ENCODE data around the gene SLC44A1. TPM values are rescaled to one million over a fixed set of nuclear protein-coding genes. Genes with fewer than 3 reads are reported as not detected.

Gene SLC44A1
- total and polyA plus RNA-seq, 2 donors = 11.6 to 13.8 TPM

- Histone ChIP-seq H3K4me1 (ENCODE audit: control insufficient read depth in 2 of 2, insufficient read depth in 2 of 2, low read length in 2 of 2) (no peaks in the 10 kb centered on the region), H3K4me3 (ENCODE audit: low read length in 2 of 2) (no peak overlapping the region), H3K27ac (ENCODE audit: low read depth in 1 of 2, low read length in 1 of 2) (no peak overlapping the region), H3K27me3 (ENCODE audit: control insufficient read depth in 2 of 2, insufficient read depth in 1 of 2, low read length in 1 of 2) (no peaks in the 10 kb centered on the region), H3K36me3 (ENCODE audit: control insufficient read depth in 2 of 2, insufficient read depth in 2 of 2, low read length in 1 of 2) (peaks cover 0 to 13% of the 10 kb centered on the region in 2 donors), H3K9me3 (ENCODE audit: control insufficient read depth in 2 of 2, insufficient read depth in 1 of 2, low read length in 1 of 2) (no peaks in the 10 kb centered on the region)
- DNase-seq (ENCODE audit: low read depth in 6 of 9, low spot score in 9 of 9) = no peak
- 92% methylated on average over 1 of the region's 1 CpG for WGBS
These were observed 52.0 kb downstream of the SLC44A1 start for GRCh38 chr9:105296445-105296844.

GRCh38 chr9:105296877-105297287 is 52.4 kb downstream of the SLC44A1 start:
- peaks cover 0 to 13% of the 10 kb centered on the region in 2 donors for H3K36me3 ChIP-seq (ENCODE audit: control insufficient read depth in 2 of 2, insufficient read depth in 2 of 2, low read length in 1 of 2)
- no peak for DNase-seq (ENCODE audit: low read depth in 6 of 9, low spot score in 9 of 9)
- no peak overlapping the region for H3K4me3 ChIP-seq (ENCODE audit: low read length in 2 of 2)
- WGBS = 49% methylated on average over 2 of the region's 2 CpGs
- H3K4me1 ChIP-seq (ENCODE audit: control insufficient read depth in 2 of 2, insufficient read depth in 2 of 2, low read length in 2 of 2) = no peaks in the 10 kb centered on the region
- H3K27me3 ChIP-seq (ENCODE audit: control insufficient read depth in 2 of 2, insufficient read depth in 1 of 2, low read length in 1 of 2) = no peaks in the 10 kb centered on the region
- no peaks in the 10 kb centered on the region for H3K9me3 ChIP-seq (ENCODE audit: control insufficient read depth in 2 of 2, insufficient read depth in 1 of 2, low read length in 1 of 2)
- no peak overlapping the region for H3K27ac ChIP-seq (ENCODE audit: low read depth in 1 of 2, low read length in 1 of 2)

- Histone ChIP-seq H3K36me3 (ENCODE audit: control insufficient read depth in 2 of 2, insufficient read depth in 2 of 2, low read length in 1 of 2) (peaks cover 0 to 13% of the 10 kb centered on the region in 2 donors), H3K4me3 (ENCODE audit: low read length in 2 of 2) (no peak overlapping the region), H3K27me3 (ENCODE audit: control insufficient read depth in 2 of 2, insufficient read depth in 1 of 2, low read length in 1 of 2) (no peaks in the 10 kb centered on the region), H3K9me3 (ENCODE audit: control insufficient read depth in 2 of 2, insufficient read depth in 1 of 2, low read length in 1 of 2) (no peaks in the 10 kb centered on the region), H3K4me1 (ENCODE audit: control insufficient read depth in 2 of 2, insufficient read depth in 2 of 2, low read length in 2 of 2) (no peaks in the 10 kb centered on the region), H3K27ac (ENCODE audit: low read depth in 1 of 2, low read length in 1 of 2) (no peak overlapping the region)
- WGBS = 97% methylated on average over 14 of the region's 14 CpGs
- DNase-seq (ENCODE audit: low read depth in 6 of 9, low spot score in 9 of 9) = no peak
These were observed 53.1 kb downstream of the SLC44A1 start for GRCh38 chr9:105297442-105298075.

GRCh38 chr9:105299190-105299854 is 54.9 kb downstream of the SLC44A1 start:
- Histone ChIP-seq H3K36me3 (ENCODE audit: control insufficient read depth in 2 of 2, insufficient read depth in 2 of 2, low read length in 1 of 2) (peaks cover 0 to 13% of the 10 kb centered on the region in 2 donors), H3K27me3 (ENCODE audit: control insufficient read depth in 2 of 2, insufficient read depth in 1 of 2, low read length in 1 of 2) (no peaks in the 10 kb centered on the region), H3K9me3 (ENCODE audit: control insufficient read depth in 2 of 2, insufficient read depth in 1 of 2, low read length in 1 of 2) (no peaks in the 10 kb centered on the region), H3K4me3 (ENCODE audit: low read length in 2 of 2) (no peak overlapping the region), H3K27ac (ENCODE audit: low read depth in 1 of 2, low read length in 1 of 2) (no peak overlapping the region), H3K4me1 (ENCODE audit: control insufficient read depth in 2 of 2, insufficient read depth in 2 of 2, low read length in 2 of 2) (no peaks in the 10 kb centered on the region)
- no peak for DNase-seq (ENCODE audit: low read depth in 6 of 9, low spot score in 9 of 9)
- 90% methylated on average over 7 of the region's 7 CpGs for WGBS

GRCh38 chr9:105302728-105303127 is 58.3 kb downstream of the SLC44A1 start:
- H3K27ac ChIP-seq (ENCODE audit: low read depth in 1 of 2, low read length in 1 of 2) = no peak overlapping the region
- H3K36me3 ChIP-seq (ENCODE audit: control insufficient read depth in 2 of 2, insufficient read depth in 2 of 2, low read length in 1 of 2) = peaks cover 0 to 13% of the 10 kb centered on the region in 2 donors
- WGBS = over 99% methylated on average over 2 of the region's 2 CpGs
- no peak for DNase-seq (ENCODE audit: low read depth in 6 of 9, low spot score in 9 of 9)
- no peaks in the 10 kb centered on the region for H3K4me1 ChIP-seq (ENCODE audit: control insufficient read depth in 2 of 2, insufficient read depth in 2 of 2, low read length in 2 of 2)
- no peak overlapping the region for H3K4me3 ChIP-seq (ENCODE audit: low read length in 2 of 2)
- H3K27me3 ChIP-seq (ENCODE audit: control insufficient read depth in 2 of 2, insufficient read depth in 1 of 2, low read length in 1 of 2) = no peaks in the 10 kb centered on the region
- no peaks in the 10 kb centered on the region for H3K9me3 ChIP-seq (ENCODE audit: control insufficient read depth in 2 of 2, insufficient read depth in 1 of 2, low read length in 1 of 2)

GRCh38 chr9:105305856-105306255 is 61.4 kb downstream of the SLC44A1 start:
- 34% methylated on average over 1 of the region's 1 CpG for WGBS
- Histone ChIP-seq H3K27me3 (ENCODE audit: control insufficient read depth in 2 of 2, insufficient read depth in 1 of 2, low read length in 1 of 2) (no peaks in the 10 kb centered on the region), H3K4me3 (ENCODE audit: low read length in 2 of 2) (no peak overlapping the region), H3K4me1 (ENCODE audit: control insufficient read depth in 2 of 2, insufficient read depth in 2 of 2, low read length in 2 of 2) (no peaks in the 10 kb centered on the region), H3K36me3 (ENCODE audit: control insufficient read depth in 2 of 2, insufficient read depth in 2 of 2, low read length in 1 of 2) (no peaks in the 10 kb centered on the region), H3K9me3 (ENCODE audit: control insufficient read depth in 2 of 2, insufficient read depth in 1 of 2, low read length in 1 of 2) (no peaks in the 10 kb centered on the region), H3K27ac (ENCODE audit: low read depth in 1 of 2, low read length in 1 of 2) (no peak overlapping the region)
- DNase-seq (ENCODE audit: low read depth in 6 of 9, low spot score in 9 of 9) = no peak

- Histone ChIP-seq H3K4me1 (ENCODE audit: control insufficient read depth in 2 of 2, insufficient read depth in 2 of 2, low read length in 2 of 2) (no peaks in the 10 kb centered on the region), H3K27ac (ENCODE audit: low read depth in 1 of 2, low read length in 1 of 2) (no peak overlapping the region), H3K27me3 (ENCODE audit: control insufficient read depth in 2 of 2, insufficient read depth in 1 of 2, low read length in 1 of 2) (no peaks in the 10 kb centered on the region), H3K36me3 (ENCODE audit: control insufficient read depth in 2 of 2, insufficient read depth in 2 of 2, low read length in 1 of 2) (no peaks in the 10 kb centered on the region), H3K9me3 (ENCODE audit: control insufficient read depth in 2 of 2, insufficient read depth in 1 of 2, low read length in 1 of 2) (no peaks in the 10 kb centered on the region), H3K4me3 (ENCODE audit: low read length in 2 of 2) (no peak overlapping the region)
- DNase-seq (ENCODE audit: low read depth in 6 of 9, low spot score in 9 of 9) = no peak
- 72% methylated on average over 5 of the region's 5 CpGs for WGBS
These were observed 62.1 kb downstream of the SLC44A1 start for GRCh38 chr9:105306351-105307140.

GRCh38 chr9:105307591-105308130 is 63.2 kb downstream of the SLC44A1 start:
- no peak for DNase-seq (ENCODE audit: low read depth in 6 of 9, low spot score in 9 of 9)
- no peaks in the 10 kb centered on the region for H3K9me3 ChIP-seq (ENCODE audit: control insufficient read depth in 2 of 2, insufficient read depth in 1 of 2, low read length in 1 of 2)
- no peaks in the 10 kb centered on the region for H3K27me3 ChIP-seq (ENCODE audit: control insufficient read depth in 2 of 2, insufficient read depth in 1 of 2, low read length in 1 of 2)
- H3K4me3 ChIP-seq (ENCODE audit: low read length in 2 of 2) = no peak overlapping the region
- H3K27ac ChIP-seq (ENCODE audit: low read depth in 1 of 2, low read length in 1 of 2) = no peak overlapping the region
- no peaks in the 10 kb centered on the region for H3K4me1 ChIP-seq (ENCODE audit: control insufficient read depth in 2 of 2, insufficient read depth in 2 of 2, low read length in 2 of 2)
- WGBS = 95% methylated on average over 2 of the region's 2 CpGs
- no peaks in the 10 kb centered on the region for H3K36me3 ChIP-seq (ENCODE audit: control insufficient read depth in 2 of 2, insufficient read depth in 2 of 2, low read length in 1 of 2)

Measured in thymus (tissue), 11 donors.